Sigmoid colon (tissue), 4 donors: Measurements from ENCODE around the gene SLC26A6.

Experiments used
- POLR2AphosphoS5 ChIP-seq, 4 donors: sonication (generic); formaldehyde crosslinking; IDR thresholded peaks; one replicate each; pipeline ENCODE4 v1.6.1; 2017; ENCODE audit warnings: antibody characterized with exemption in 4 of 4
- TF ChIP-seq, protein P1 (sequence below), 4 experiments: fragments of 450-650 bp in 3 of 4; fragments of 200-600 bp in 1 of 4; IDR thresholded peaks; one replicate each; pipeline ENCODE4 v1.5.1; 2016 to 2019; ENCODE audit warnings: antibody characterized with exemption in 4 of 4, mild to moderate bottlenecking in 3 of 4, moderate library complexity in 2 of 4

DNA sequence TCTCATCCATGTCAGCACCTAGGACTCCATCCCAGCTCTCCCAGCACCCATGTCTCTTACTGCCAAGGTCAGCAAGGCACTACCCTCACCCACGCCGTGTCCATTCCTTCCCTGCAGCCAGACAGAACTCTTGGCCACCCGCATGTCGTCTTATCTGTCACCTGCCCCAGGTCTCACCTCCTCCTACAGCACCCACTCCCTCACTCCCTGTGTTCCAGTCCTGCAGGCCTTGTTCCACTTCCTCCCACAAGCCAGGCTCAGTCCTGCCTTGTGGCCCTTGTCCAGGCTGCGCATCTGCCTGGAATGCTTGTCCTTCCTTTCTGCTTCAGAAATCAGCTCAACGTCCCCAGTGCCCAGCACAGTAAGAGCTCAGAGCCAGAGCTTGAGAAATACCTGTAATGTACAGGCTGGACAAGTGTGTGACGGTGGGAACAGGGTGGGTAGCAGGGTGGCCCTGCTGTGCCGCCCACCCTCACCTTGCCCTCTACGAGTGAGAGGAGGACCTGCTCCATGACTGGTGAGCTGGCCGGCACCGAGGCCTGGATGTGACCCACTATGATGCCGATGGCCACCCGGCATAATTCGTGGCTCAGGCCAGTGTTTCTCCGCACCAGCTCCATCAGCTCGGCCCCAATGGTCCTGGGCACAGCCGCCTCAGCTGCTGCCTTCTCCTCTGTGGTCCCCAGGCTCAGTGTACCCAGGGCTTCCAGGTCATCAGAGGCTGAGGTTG, 45.7 kb upstream of the SLC26A6 start:
- TF ChIP-seq, protein P1, sequence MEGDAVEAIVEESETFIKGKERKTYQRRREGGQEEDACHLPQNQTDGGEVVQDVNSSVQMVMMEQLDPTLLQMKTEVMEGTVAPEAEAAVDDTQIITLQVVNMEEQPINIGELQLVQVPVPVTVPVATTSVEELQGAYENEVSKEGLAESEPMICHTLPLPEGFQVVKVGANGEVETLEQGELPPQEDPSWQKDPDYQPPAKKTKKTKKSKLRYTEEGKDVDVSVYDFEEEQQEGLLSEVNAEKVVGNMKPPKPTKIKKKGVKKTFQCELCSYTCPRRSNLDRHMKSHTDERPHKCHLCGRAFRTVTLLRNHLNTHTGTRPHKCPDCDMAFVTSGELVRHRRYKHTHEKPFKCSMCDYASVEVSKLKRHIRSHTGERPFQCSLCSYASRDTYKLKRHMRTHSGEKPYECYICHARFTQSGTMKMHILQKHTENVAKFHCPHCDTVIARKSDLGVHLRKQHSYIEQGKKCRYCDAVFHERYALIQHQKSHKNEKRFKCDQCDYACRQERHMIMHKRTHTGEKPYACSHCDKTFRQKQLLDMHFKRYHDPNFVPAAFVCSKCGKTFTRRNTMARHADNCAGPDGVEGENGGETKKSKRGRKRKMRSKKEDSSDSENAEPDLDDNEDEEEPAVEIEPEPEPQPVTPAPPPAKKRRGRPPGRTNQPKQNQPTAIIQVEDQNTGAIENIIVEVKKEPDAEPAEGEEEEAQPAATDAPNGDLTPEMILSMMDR (IDR thresholded peaks at IDR 0.05): no peak
- TF ChIP-seq POLR2AphosphoS5 (IDR thresholded peaks at IDR 0.05): no peak
